HFFc6 (cell line): ENCODE data around the gene PTPN11. TPM values are rescaled to one million over a fixed set of nuclear protein-coding genes. Genes with fewer than 3 reads are reported as not detected.

Source experiments
- DNase-seq: peaks from one replicate; pipeline ENCODE4 v3.0.0-alpha.2; 2018
- H3K27ac Mint-ChIP-seq: 2 replicates; pipeline ENCODE4 v1.8.0; 2020; ENCODE audit warnings: mild to moderate bottlenecking, mixed read lengths
- H3K27me3 Mint-ChIP-seq: 2 replicates; pipeline ENCODE4 v1.8.0; 2021; ENCODE audit warnings: mild to moderate bottlenecking, moderate library complexity, mixed read lengths; ENCODE audit not compliant: insufficient read depth
- H3K36me3 Mint-ChIP-seq: 2 replicates; pipeline ENCODE4 v1.8.0; 2021; ENCODE audit warnings: low read depth, mixed read lengths
- H3K4me1 Mint-ChIP-seq: 2 replicates; pipeline ENCODE4 v1.8.0; 2020; ENCODE audit warnings: low read depth, mixed read lengths
- H3K4me3 Mint-ChIP-seq: 2 replicates; pipeline ENCODE4 v1.8.0; 2020; ENCODE audit warnings: mild to moderate bottlenecking, moderate library complexity, mixed read lengths
- H3K9me3 Mint-ChIP-seq: 2 replicates; pipeline ENCODE4 v1.8.0; 2020; ENCODE audit warnings: mild to moderate bottlenecking, mixed read lengths
- CTCF ChIP-seq: fragments of 200-600 bp; sonication (generic); IDR thresholded peaks from 2 replicates; pipeline ENCODE4 v1.5.0; 2021; ENCODE audit warnings: antibody characterized with exemption, mild to moderate bottlenecking
- total RNA-seq, 6 experiments: library from RNA; stranded (reverse); fragmentation: NEBNext Ultra II Directional; extraction: Animal tissue kit (Norgen Biotek cat#: 25700); gene quantifications; 2 replicates in 1 of 6; 3 replicates in 5 of 6; pipeline ENCODE4 v1.2.3, GENCODE V29; 2021

The PTPN11 gene
- total RNA-seq, 6 experiments from 2014 or later: 132 to 160 (median 144) TPM

- no peak for DNase-seq
- Mint-ChIP-seq H3K36me3 (peaks cover 32% of the 10 kb centered on the region), H3K9me3 (no peaks in the 10 kb centered on the region), H3K27me3 (peaks cover 1% of the 10 kb centered on the region; the same call in 1 of the 2 replicates), H3K4me3 (no peak overlapping the region), H3K4me1 (no peaks in the 10 kb centered on the region), H3K27ac (no peak overlapping the region)
- TF ChIP-seq CTCF: no peak
Measured at GRCh38 chr12:112458330-112458729, 39.6 kb downstream of the PTPN11 start.

DNA sequence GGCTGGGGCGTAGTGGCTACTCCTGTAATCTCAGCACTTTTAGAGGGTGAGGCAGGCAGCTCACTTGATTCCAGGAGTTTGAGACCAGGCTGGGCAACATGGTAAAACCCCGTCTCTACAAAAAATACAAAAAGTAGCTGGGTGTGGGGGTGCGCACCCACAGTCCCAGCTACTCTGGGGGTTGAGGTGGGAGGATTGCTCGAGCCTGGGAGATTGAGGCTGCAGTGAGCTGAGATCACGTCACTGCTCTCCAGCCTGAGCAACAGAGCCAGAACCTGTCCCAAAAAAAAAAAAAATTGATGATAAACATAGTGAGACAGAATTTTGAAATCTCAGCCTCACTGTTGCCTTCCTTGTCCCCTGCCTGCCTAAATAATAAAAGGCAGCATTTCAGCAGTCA lies 40.0 kb downstream of the PTPN11 start:
- H3K4me3 Mint-ChIP-seq: no peak overlapping the region
- TF ChIP-seq CTCF: no peak
- H3K4me1 Mint-ChIP-seq: no peaks in the 10 kb centered on the region
- peaks cover 1% of the 10 kb centered on the region; the same call in 1 of the 2 replicates for H3K27me3 Mint-ChIP-seq
- no peaks in the 10 kb centered on the region for H3K9me3 Mint-ChIP-seq
- DNase-seq: no peak
- no peak overlapping the region for H3K27ac Mint-ChIP-seq
- peaks cover 32% of the 10 kb centered on the region for H3K36me3 Mint-ChIP-seq

DNA sequence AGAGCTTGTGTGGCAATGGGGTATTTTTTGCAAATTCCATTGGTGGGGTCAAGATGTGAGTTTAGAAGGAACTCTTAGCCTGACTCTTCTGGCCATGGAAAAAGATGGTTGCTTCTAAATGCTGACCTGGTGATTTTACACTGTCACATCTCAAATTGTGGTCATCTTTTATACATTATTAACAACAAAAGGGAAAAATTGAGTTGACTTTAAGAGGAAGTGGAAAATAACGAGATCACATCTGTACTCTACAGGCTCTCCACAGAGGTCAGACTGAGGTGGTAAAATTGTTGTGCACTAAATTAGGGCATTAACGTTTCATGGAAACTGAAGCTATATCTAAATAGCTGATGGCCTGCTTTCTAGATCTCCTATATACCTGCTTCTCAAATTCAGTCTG lies 44.7 kb downstream of the PTPN11 start:
- Mint-ChIP-seq H3K4me3 (no peak overlapping the region), H3K27me3 (no peaks in the 10 kb centered on the region), H3K9me3 (no peaks in the 10 kb centered on the region), H3K27ac (no peak overlapping the region), H3K4me1 (no peaks in the 10 kb centered on the region), H3K36me3 (peaks cover 12% of the 10 kb centered on the region)
- DNase-seq: no peak
- no peak for TF ChIP-seq CTCF

- no peaks in the 10 kb centered on the region for H3K4me1 Mint-ChIP-seq
- H3K36me3 Mint-ChIP-seq: peaks cover 7% of the 10 kb centered on the region
- H3K27me3 Mint-ChIP-seq: no peaks in the 10 kb centered on the region
- no peak overlapping the region for H3K27ac Mint-ChIP-seq
- no peaks in the 10 kb centered on the region for H3K9me3 Mint-ChIP-seq
- H3K4me3 Mint-ChIP-seq: no peak overlapping the region
- no peak for DNase-seq
- no peak for TF ChIP-seq CTCF
Measured at GRCh38 chr12:112464605-112465004, 45.9 kb downstream of the PTPN11 start.

DNA sequence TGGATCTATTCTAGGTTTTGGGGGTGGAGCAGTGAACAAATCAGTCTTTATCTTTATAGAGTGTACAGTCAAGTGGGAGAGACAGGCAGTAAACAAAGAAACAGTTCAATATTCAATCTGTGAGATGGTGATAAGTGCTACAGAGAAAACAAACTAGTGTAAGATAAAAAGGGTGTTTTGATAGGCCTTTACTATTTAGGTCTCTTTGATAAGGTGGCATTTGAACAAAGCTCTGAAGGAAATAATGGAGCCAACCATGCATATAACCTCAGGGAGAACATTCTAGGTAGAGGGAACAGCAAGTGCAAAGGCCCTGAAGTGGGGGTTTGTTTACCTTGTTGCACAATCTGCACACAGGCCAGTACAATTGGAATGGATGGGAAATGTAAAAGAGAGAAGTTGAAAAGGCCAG lies 47.3 kb downstream of the PTPN11 start:
- H3K36me3 Mint-ChIP-seq: peaks cover 7% of the 10 kb centered on the region
- no peaks in the 10 kb centered on the region for H3K4me1 Mint-ChIP-seq
- H3K9me3 Mint-ChIP-seq: no peaks in the 10 kb centered on the region
- no peak for TF ChIP-seq CTCF
- H3K4me3 Mint-ChIP-seq: no peak overlapping the region
- H3K27ac Mint-ChIP-seq: no peak overlapping the region
- H3K27me3 Mint-ChIP-seq: no peaks in the 10 kb centered on the region
- DNase-seq: no peak

GRCh38 chr12:112466835-112467234 lies 48.1 kb downstream of the PTPN11 start:
- H3K27me3 Mint-ChIP-seq: no peaks in the 10 kb centered on the region; the same call in 1 of the 2 replicates
- H3K4me1 Mint-ChIP-seq: no peaks in the 10 kb centered on the region
- peaks cover 7% of the 10 kb centered on the region for H3K36me3 Mint-ChIP-seq
- no peak for TF ChIP-seq CTCF
- H3K27ac Mint-ChIP-seq: no peak overlapping the region
- H3K4me3 Mint-ChIP-seq: no peak overlapping the region
- no peak for DNase-seq
- H3K9me3 Mint-ChIP-seq: no peaks in the 10 kb centered on the region
